SK-N-SH (cell line): ENCODE measurements around the gene CYCS. TPM values are rescaled to one million over a fixed set of nuclear protein-coding genes. Genes with fewer than 3 reads are reported as not detected.
A peak's percentile ranks its signal among the peaks of the same experiment; 100 is the strongest.
"Not testable (repeated sequence)": the region's sequence is repeated elsewhere in the genome, so short reads cannot be mapped to it uniquely, and the experiment has no call there.

Experiments
- CTCF ChIA-PET: fragments of 300-600, 350-600 bp; formaldehyde crosslinking; extraction: SDS; loops from one replicate; lab custom pipeline; 2021; lab: Yijun Ruan, JAX
- POLR2A ChIA-PET: fragments of 350-600 bp; sonication (Branson Sonifier 250); formaldehyde crosslinking; extraction: SDS; loops from one replicate; lab custom pipeline; 2020; ENCODE audit warnings: antibody characterized with exemption, inconsistent platforms; lab: Yijun Ruan, JAX
- DNase-seq: peaks from one replicate; pipeline ENCODE4 v3.0.0; 2012
- H2AFZ ChIP-seq: fragments of 200-600 bp; sonication (generic); 2 replicates; pipeline ENCODE4 v1.8.1; 2016; ENCODE audit warnings: antibody characterized with exemption, mild to moderate bottlenecking, low read depth
- H3F3A ChIP-seq: fragments of 200-600 bp; sonication (generic); replicated peaks from 2 replicates; pipeline ENCODE3; 2016; ENCODE audit warnings: antibody characterized with exemption, mild to moderate bottlenecking; ENCODE audit not compliant: insufficient read depth
- H3K27ac ChIP-seq, 2 experiments: fragments of 200-500 bp in 1 of 2; fragments of 200-600 bp in 1 of 2; sonication (Bioruptor generic) in 1 of 2; sonication (generic), shearing (Covaris generic) in 1 of 2; 2 replicates each; pipeline versions ENCODE4 v1.5.1 to v1.6.1; 2014 to 2016; ENCODE audit warnings: low read depth in 2 of 2, inconsistent platforms in 1 of 2, low read length in 1 of 2, mild to moderate bottlenecking in 1 of 2, mixed read lengths in 1 of 2
- H3K27me3 ChIP-seq: fragments of 200-600 bp; sonication (generic), shearing (Covaris generic); 2 replicates; pipeline ENCODE4 v1.6.1; 2016; ENCODE audit warnings: mixed run types; ENCODE audit not compliant: insufficient read depth
- H3K36me3 ChIP-seq, 2 experiments: fragments of 200-500 bp in 1 of 2; fragments of 200-600 bp in 1 of 2; sonication (Bioruptor generic) in 1 of 2; sonication (generic) in 1 of 2; replicated peaks in 1 of 2; 2 replicates each; pipeline versions ENCODE3 to v1.5.1; 2014 to 2016; ENCODE audit warnings: low read length in 1 of 2, mild to moderate bottlenecking in 1 of 2; ENCODE audit not compliant: insufficient read depth in 2 of 2, control insufficient read depth in 1 of 2
- H3K4me1 ChIP-seq, 2 experiments: fragments of 200-500 bp in 1 of 2; fragments of 200-600 bp in 1 of 2; sonication (Bioruptor generic) in 1 of 2; sonication (generic), shearing (Covaris generic) in 1 of 2; 2 replicates each; pipeline versions ENCODE4 v1.5.1 to v1.6.1; 2014 to 2016; ENCODE audit warnings: low read depth in 1 of 2, low read length in 1 of 2, mixed run types in 1 of 2; ENCODE audit not compliant: insufficient read depth in 2 of 2, control insufficient read depth in 1 of 2
- H3K4me2 ChIP-seq: fragments of 200-600 bp; sonication (generic), shearing (Covaris generic); 2 replicates; pipeline ENCODE4 v1.6.1; 2017; ENCODE audit warnings: mixed run types
- H3K4me3 ChIP-seq, 2 experiments: fragments of 200-500 bp in 1 of 2; fragments of 200-600 bp in 1 of 2; sonication (Bioruptor generic) in 1 of 2; sonication (generic), shearing (Covaris generic) in 1 of 2; 2 replicates each; pipeline versions ENCODE4 v1.5.1 to v1.8.1; 2014 to 2016; ENCODE audit warnings: low read depth in 2 of 2, inconsistent platforms in 1 of 2, low read length in 1 of 2, mild to moderate bottlenecking in 1 of 2, mixed read lengths in 1 of 2, moderate library complexity in 1 of 2
- H3K79me2 ChIP-seq: fragments of 200-600 bp; sonication (generic); 2 replicates; pipeline ENCODE4 v1.8.1; 2017; ENCODE audit warnings: mild to moderate bottlenecking; ENCODE audit not compliant: insufficient read depth
- H3K9ac ChIP-seq: fragments of 200-600 bp; sonication (generic); 2 replicates; pipeline ENCODE4 v1.6.1; 2017; ENCODE audit warnings: mixed run types
- H3K9me2 ChIP-seq: fragments of 200-600 bp; sonication (generic); 2 replicates; pipeline ENCODE4 v1.6.1; 2017; ENCODE audit warnings: mixed run types
- H3K9me3 ChIP-seq: fragments of 200-600 bp; sonication (generic); 2 replicates; pipeline ENCODE4 v1.6.1; 2017; ENCODE audit warnings: mixed run types, mild to moderate bottlenecking, moderate library complexity
- H4K20me1 ChIP-seq: fragments of 200-600 bp; sonication (generic); 2 replicates; pipeline ENCODE4 v1.6.1; 2017; ENCODE audit warnings: mild to moderate bottlenecking, mixed run types; ENCODE audit not compliant: insufficient read depth
- ELF1 ChIP-seq: IDR thresholded peaks from 2 replicates; pipeline ENCODE4 v1.4.0; 2012
- EP300 ChIP-seq, 2 experiments: IDR thresholded peaks; 2 replicates each; pipeline versions ENCODE4 v1.4.0 to v1.6.1; 2012; ENCODE audit warnings: borderline replicate concordance in 1 of 2, low read depth in 1 of 2, low read length in 1 of 2
- FOSL2 ChIP-seq: IDR thresholded peaks from 2 replicates; pipeline ENCODE4 v1.4.0; 2012; ENCODE audit warnings: low read depth, mild to moderate bottlenecking, moderate library complexity, borderline replicate concordance
- GABPA ChIP-seq: IDR thresholded peaks from 2 replicates; pipeline ENCODE4 v1.4.0; 2012; ENCODE audit warnings: low read depth, mild to moderate bottlenecking
- POLR2AphosphoS5 ChIP-seq: IDR thresholded peaks from 2 replicates; pipeline ENCODE4 v1.6.1; 2012; ENCODE audit warnings: low read depth, low read length
- REST ChIP-seq: IDR thresholded peaks from 2 replicates; pipeline ENCODE4 v1.6.1; 2012; ENCODE audit warnings: mild to moderate bottlenecking, low read depth, low read length, moderate library complexity
- RFX5 ChIP-seq: IDR thresholded peaks from 2 replicates; pipeline ENCODE4 v1.6.1; 2012; ENCODE audit warnings: mild to moderate bottlenecking, improper control_type of control experiment, low read length
- TCF12 ChIP-seq: IDR thresholded peaks from 2 replicates; pipeline ENCODE4 v1.4.0; 2012
- WGBS: methylation state at CpG from one replicate; pipeline ENCODE4 v1.1.6; 2017; ENCODE audit warnings: low lambda C conversion rate; 5-methylcytosine and 5-hydroxymethylcytosine counted together
- polyA plus RNA-seq, 3 experiments: library from polyadenylated mRNA; depleted of rRNA; stranded (reverse); fragments of >200 nt; gene quantifications; 2 replicates each; pipeline ENCODE4 v1.2.3, GENCODE V29; 2012

Gene CYCS
- polyA plus RNA-seq, 1 of the 3 experiments (the other 2 are of a cell fraction), result 22.9 TPM

GRCh38 chr7:25118048-25118753 lies 6.9 kb downstream of the CYCS start:
- H3K79me2 ChIP-seq, result peaks cover 35% of the 10 kb centered on the region
- POLR2A ChIA-PET, result interaction anchor here (0.6 kb wide), 1 partner anchor 1086 kb away, joined by 3 read pairs; no protein-coding TSS in a partner anchor
- H3K27me3 ChIP-seq, result no peaks in the 10 kb centered on the region
- CTCF ChIA-PET, result interaction anchor here (1.1 to 8.0 kb wide), 6 partner anchors 19 to 397 kb away, joined by 3 to 68 read pairs (median 4); no protein-coding TSS in a partner anchor
- H4K20me1 ChIP-seq, result peaks cover 4% of the 10 kb centered on the region; the same call in 1 of the 2 replicates
- H3K4me3 ChIP-seq, result no peak overlapping the region
- WGBS, result 78% methylated on average over 8 of the region's 8 CpGs
- H3K4me1 ChIP-seq, result peaks cover 0 to 12% of the 10 kb centered on the region in 2 experiments; a peak in 2 of 4 replicates
- peaks cover 22% of the 10 kb centered on the region for H3F3A ChIP-seq
- H3K4me2 ChIP-seq, result no peak overlapping the region
- TF ChIP-seq GABPA (no peak), FOSL2 (no peak), TCF12 (no peak), EP300 (IDR thresholded peaks at IDR 0.05; ENCODE audit: borderline replicate concordance in 1 of 2, low read depth in 1 of 2, low read length in 1 of 2) (no peak), RFX5 (no peak)
- TF ChIP-seq, all 33 proteins: peak for 0
- peaks cover 25 to 42% of the 10 kb centered on the region in 2 experiments for H3K36me3 ChIP-seq
- H3K27ac ChIP-seq, result no peak overlapping the region
- no peak overlapping the region for H3K9ac ChIP-seq
- H3K9me3 ChIP-seq, result no peaks in the 10 kb centered on the region
- H2AFZ ChIP-seq, result no peak overlapping the region
- no peaks in the 10 kb centered on the region for H3K9me2 ChIP-seq
- no peak for DNase-seq

GRCh38 chr7:25117226-25118047 lies 7.6 kb downstream of the CYCS start:
- H3K27me3 ChIP-seq, result no peaks in the 10 kb centered on the region
- H3K9me3 ChIP-seq, result no peaks in the 10 kb centered on the region
- WGBS, result 79% methylated on average over 7 of the region's 7 CpGs
- H3K36me3 ChIP-seq, result peaks cover 20 to 35% of the 10 kb centered on the region in 2 experiments
- CTCF ChIA-PET, result interaction anchor here (1.0 to 8.0 kb wide), 3 partner anchors 8 to 23 kb away, joined by 3 to 68 read pairs (median 8); partner anchors contain the start of gene CYCS
- DNase-seq, result no peak
- H3K4me3 ChIP-seq, result no peak overlapping the region
- H3K4me2 ChIP-seq, result no peak overlapping the region
- H3K27ac ChIP-seq, result no peak overlapping the region
- no peaks in the 10 kb centered on the region for H3K9me2 ChIP-seq
- H3F3A ChIP-seq, result peaks cover 18% of the 10 kb centered on the region
- H3K79me2 ChIP-seq, result peaks cover 27% of the 10 kb centered on the region
- H3K9ac ChIP-seq, result no peak overlapping the region
- POLR2A ChIA-PET, result interaction anchor here (0.8 kb wide), 1 partner anchor 8 kb away, joined by 3 read pairs; the partner anchor contains the start of gene CYCS
- H4K20me1 ChIP-seq, result peaks cover 4% of the 10 kb centered on the region; the same call in 1 of the 2 replicates
- TF ChIP-seq FOSL2 (no peak), POLR2AphosphoS5 (peak; percentile 39; the same call in 1 of the 2 replicates)
- H2AFZ ChIP-seq, result no peak overlapping the region
- H3K4me1 ChIP-seq, result peaks cover 0 to 4% of the 10 kb centered on the region in 2 experiments; a peak in 1 of 4 replicates

DNA sequence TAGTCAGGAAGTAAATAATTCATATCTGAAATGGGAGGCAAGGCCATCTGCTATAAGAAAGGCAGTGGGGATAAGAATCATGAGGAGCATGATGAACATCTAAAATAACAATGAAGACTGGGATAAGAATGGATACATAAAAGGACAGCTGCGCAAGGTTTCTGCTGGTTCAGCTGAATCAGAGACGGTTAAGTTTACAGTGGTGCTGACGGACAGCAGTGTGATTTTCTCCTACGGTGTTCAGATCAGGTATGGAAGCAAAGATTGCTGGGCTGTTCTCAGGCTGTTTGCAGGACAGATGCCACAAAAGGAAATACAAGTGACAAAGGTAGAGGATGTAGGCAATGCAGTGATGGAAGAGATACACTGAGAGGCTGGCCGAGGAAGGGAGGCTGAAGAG lies 8.4 kb downstream of the CYCS start:
- 98% methylated on average over 5 of the region's 5 CpGs for WGBS
- Histone ChIP-seq H3K9me2 (no peaks in the 10 kb centered on the region), H3K4me3 (no peak overlapping the region), H3K36me3 (peaks cover 14 to 27% of the 10 kb centered on the region in 2 experiments), H3K4me2 (no peak overlapping the region), H3K27ac (no peak overlapping the region), H3K79me2 (peaks cover 19% of the 10 kb centered on the region; the same call in 1 of the 2 replicates), H3K9me3 (no peaks in the 10 kb centered on the region), H3K9ac (no peak overlapping the region), H2AFZ (no peak overlapping the region), H3K4me1 (no peaks in the 10 kb centered on the region), H4K20me1 (peaks cover 4% of the 10 kb centered on the region; the same call in 1 of the 2 replicates), H3F3A (peaks cover 12% of the 10 kb centered on the region), H3K27me3 (no peaks in the 10 kb centered on the region)
- TF ChIP-seq ELF1 (no peak), REST (peak; percentile 83)
- no peak for DNase-seq
- ChIA-PET POLR2A (interaction anchor here (0.8 kb wide), 1 partner anchor 9 kb away, joined by 3 read pairs; the partner anchor contains the start of gene CYCS), CTCF (interaction anchor here (1.0 to 8.0 kb wide), 3 partner anchors 9 to 22 kb away, joined by 3 to 68 read pairs (median 8); partner anchors contain the start of gene CYCS)

GRCh38 chr7:25110514-25110913 lies 14.5 kb downstream of the CYCS start:
- H3K27ac ChIP-seq, H3F3A ChIP-seq, H3K9ac ChIP-seq, H3K4me1 ChIP-seq, POLR2A ChIA-PET, H3K36me3 ChIP-seq, H3K4me3 ChIP-seq, H3K4me2 ChIP-seq, H3K9me3 ChIP-seq, H3K27me3 ChIP-seq, H2AFZ ChIP-seq, H4K20me1 ChIP-seq, H3K9me2 ChIP-seq, DNase-seq, H3K79me2 ChIP-seq: not testable (repeated sequence)
- CTCF ChIA-PET, result interaction anchor here (3.9 to 4.2 kb wide), 2 partner anchors 12 to 17 kb away, joined by 18 to 41 read pairs; no protein-coding TSS in a partner anchor
- WGBS, result 69% methylated on average over 2 of the region's 2 CpGs
